ENCODE measurements around the gene TRHDE.

Gene TRHDE

DNA sequence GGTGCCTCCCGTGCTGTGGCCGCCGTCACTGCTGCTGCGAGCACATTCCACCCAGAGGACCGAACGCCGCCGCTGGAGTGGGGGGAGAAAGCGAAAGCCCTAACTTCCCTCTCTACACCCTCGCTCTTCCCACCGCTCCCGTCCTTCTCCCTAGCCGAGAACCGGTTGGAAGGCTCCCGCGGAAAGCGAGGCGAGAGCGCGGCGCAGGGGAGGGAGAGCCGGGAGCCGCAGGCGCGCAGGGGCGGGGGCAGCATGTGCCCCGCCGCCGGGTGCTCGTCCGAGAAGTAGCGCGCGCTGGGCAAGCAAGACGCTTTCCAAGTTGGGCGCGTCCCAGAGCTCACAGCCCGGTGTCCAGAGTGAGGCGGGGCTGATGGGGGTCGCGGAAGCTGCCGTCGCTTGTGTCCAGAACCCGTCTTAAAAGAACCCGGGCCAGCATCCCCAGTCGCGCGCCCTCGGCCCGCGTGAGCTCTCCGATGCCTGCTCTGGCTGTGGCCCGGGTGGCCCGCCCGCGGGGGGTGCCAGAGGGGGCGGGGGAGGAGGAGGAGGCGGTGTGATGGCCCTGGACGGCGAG lies at the start of gene TRHDE:
Gene TRHDE, plus strand, starts transcription at position 280 of the 571 bp plus-strand sequence. Its CDS starts 274 bp downstream, at position 554.
- Histone ChIP-seq H3K9ac (ENCODE audit: low read length) (peak within 1 kb of the TSS; percentile 15), H3K4me3 (ENCODE audit: low read length) (peak within 1 kb of the TSS; percentile 31), H3K9me3 (ENCODE audit: control insufficient read depth, low read length) (no peaks in the 10 kb centered on the region), H3K4me1 (ENCODE audit: control insufficient read depth, insufficient read depth, low read length) (peaks cover 13% of the 10 kb centered on the region), H3K36me3 (ENCODE audit: control insufficient read depth, insufficient read depth, low read length) (no peaks in the 10 kb centered on the region), H3K27me3 (ENCODE audit: control insufficient read depth, insufficient read depth, low read length) (peaks cover 64% of the 10 kb centered on the region)

DNA sequence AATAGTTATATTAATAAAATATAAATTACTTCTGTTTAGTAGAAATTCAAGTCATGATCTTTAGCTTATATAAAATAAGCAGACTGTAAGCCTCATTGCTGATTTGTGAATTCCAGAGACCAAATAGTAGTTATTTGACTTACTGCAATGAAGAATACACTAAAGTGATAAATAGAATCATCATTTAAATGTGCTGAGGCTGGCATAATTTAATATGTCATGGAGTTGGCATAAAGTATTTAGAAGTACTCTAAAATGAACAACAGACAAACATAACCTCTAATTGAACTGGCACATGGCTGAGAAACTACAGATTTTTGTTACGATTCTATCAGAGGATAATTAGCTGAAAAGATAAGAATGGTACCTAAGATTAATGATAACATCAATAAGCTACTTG lies 45.7 kb upstream of the TRHDE start:
- Histone ChIP-seq H3K9me3 (ENCODE audit: control insufficient read depth, low read length) (no peaks in the 10 kb centered on the region), H3K9ac (ENCODE audit: low read length) (no peak overlapping the region), H3K36me3 (ENCODE audit: control insufficient read depth, insufficient read depth, low read length) (no peaks in the 10 kb centered on the region), H3K4me3 (ENCODE audit: low read length) (no peak overlapping the region), H3K4me1 (ENCODE audit: control insufficient read depth, insufficient read depth, low read length) (no peaks in the 10 kb centered on the region), H3K27me3 (ENCODE audit: control insufficient read depth, insufficient read depth, low read length) (no peaks in the 10 kb centered on the region)

DNA sequence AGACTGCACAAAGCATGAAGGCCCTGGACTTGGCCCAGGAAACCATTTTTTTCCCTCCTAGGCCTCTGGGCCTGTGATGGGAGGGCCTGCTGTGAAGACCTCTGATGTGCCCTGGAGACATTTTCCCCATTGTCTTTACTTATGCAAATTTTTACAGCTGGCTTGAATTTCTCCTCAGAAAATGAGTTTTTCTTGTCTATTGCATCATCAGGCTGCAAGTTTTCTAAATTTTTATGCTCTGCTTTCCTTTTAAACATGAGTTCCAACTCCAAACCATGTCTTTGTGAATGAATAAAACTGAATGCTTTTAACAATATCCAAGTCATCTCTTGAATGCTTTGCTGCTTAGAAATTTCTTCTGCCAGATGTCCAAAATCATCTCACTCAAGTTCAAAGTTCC lies 43.7 kb upstream of the TRHDE start:
- Histone ChIP-seq H3K27me3 (ENCODE audit: control insufficient read depth, insufficient read depth, low read length) (no peaks in the 10 kb centered on the region), H3K4me3 (ENCODE audit: low read length) (no peak overlapping the region), H3K4me1 (ENCODE audit: control insufficient read depth, insufficient read depth, low read length) (no peaks in the 10 kb centered on the region), H3K9ac (ENCODE audit: low read length) (no peak overlapping the region), H3K36me3 (ENCODE audit: control insufficient read depth, insufficient read depth, low read length) (no peaks in the 10 kb centered on the region), H3K9me3 (ENCODE audit: control insufficient read depth, low read length) (no peaks in the 10 kb centered on the region)

DNA sequence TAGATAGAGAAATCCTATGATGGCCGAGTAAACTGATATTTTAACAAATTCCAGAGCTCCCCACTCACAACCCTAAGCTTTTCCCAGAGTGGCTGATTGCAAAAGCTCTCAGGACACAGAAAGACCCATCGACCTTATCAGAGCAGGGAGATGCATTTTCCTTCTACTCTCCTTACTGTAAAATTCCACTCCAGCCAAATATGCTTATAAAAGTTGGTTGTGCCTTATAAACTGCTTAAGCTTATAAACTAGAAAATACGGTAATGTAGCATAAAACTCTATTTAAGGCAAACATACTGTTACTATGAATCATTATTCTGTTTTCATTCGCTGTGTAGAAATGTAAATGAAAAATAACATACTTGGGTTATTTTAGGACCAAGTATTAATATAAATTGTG lies 41.6 kb upstream of the TRHDE start:
- no peaks in the 10 kb centered on the region for H3K36me3 ChIP-seq (ENCODE audit: control insufficient read depth, insufficient read depth, low read length)
- no peaks in the 10 kb centered on the region for H3K9me3 ChIP-seq (ENCODE audit: control insufficient read depth, low read length)
- H3K9ac ChIP-seq (ENCODE audit: low read length): no peak overlapping the region
- H3K27me3 ChIP-seq (ENCODE audit: control insufficient read depth, insufficient read depth, low read length): no peaks in the 10 kb centered on the region
- H3K4me3 ChIP-seq (ENCODE audit: low read length): no peak overlapping the region
- H3K4me1 ChIP-seq (ENCODE audit: control insufficient read depth, insufficient read depth, low read length): no peaks in the 10 kb centered on the region

DNA sequence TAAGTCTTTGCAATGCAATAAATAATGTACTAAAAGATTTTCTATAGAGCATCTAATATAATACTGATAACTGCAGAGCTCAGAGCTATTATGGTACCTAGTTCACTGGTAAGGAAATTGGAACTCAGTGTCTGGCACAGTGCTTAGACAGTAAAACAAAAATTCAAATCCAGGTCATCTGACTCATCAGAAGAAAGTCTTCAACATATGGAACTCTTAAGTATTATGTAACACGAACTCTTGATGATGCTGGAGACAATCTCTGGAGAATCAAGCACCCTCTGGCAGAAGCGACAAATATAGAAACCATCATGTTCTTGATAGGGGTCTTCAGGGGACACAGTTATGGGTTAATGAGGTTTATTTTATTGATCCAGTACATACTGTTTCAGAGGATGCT lies 37.3 kb upstream of the TRHDE start:
- no peaks in the 10 kb centered on the region for H3K27me3 ChIP-seq (ENCODE audit: control insufficient read depth, insufficient read depth, low read length)
- H3K4me1 ChIP-seq (ENCODE audit: control insufficient read depth, insufficient read depth, low read length): no peaks in the 10 kb centered on the region
- no peak overlapping the region for H3K9ac ChIP-seq (ENCODE audit: low read length)
- H3K4me3 ChIP-seq (ENCODE audit: low read length): no peak overlapping the region
- no peaks in the 10 kb centered on the region for H3K9me3 ChIP-seq (ENCODE audit: control insufficient read depth, low read length)
- no peaks in the 10 kb centered on the region for H3K36me3 ChIP-seq (ENCODE audit: control insufficient read depth, insufficient read depth, low read length)

DNA sequence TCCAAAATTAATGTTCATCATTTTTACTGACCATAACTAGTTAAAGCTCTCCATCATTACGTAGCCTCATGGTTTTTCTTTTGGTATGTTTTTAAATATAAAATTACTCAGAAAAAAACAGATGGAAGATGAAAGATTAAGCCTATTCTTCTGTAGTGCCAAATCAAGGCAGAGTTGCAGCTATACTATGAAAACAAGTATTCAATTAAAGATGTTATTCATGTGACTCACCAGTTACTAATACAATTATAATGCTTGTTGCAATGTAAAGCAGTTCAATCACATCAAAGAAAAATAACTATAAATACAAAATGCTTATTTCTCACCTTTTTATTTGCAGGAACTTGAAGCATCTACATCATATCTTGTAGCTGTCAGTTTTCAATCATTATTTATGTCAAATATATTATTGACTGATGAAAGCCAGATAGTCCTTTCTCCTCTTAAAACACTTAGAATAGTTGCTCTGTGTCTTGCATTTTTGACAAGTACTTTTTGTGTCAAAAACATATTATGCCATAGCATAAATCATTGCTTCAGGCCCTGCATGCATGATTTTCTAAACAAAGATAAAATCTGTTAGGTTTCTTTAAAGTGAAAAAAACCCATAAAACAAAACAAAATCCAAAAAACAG lies 36.0 kb upstream of the TRHDE start:
- Histone ChIP-seq H3K9me3 (ENCODE audit: control insufficient read depth, low read length) (no peaks in the 10 kb centered on the region), H3K4me1 (ENCODE audit: control insufficient read depth, insufficient read depth, low read length) (no peaks in the 10 kb centered on the region), H3K4me3 (ENCODE audit: low read length) (no peak overlapping the region), H3K27me3 (ENCODE audit: control insufficient read depth, insufficient read depth, low read length) (no peaks in the 10 kb centered on the region), H3K9ac (ENCODE audit: low read length) (no peak overlapping the region), H3K36me3 (ENCODE audit: control insufficient read depth, insufficient read depth, low read length) (no peaks in the 10 kb centered on the region)

DNA sequence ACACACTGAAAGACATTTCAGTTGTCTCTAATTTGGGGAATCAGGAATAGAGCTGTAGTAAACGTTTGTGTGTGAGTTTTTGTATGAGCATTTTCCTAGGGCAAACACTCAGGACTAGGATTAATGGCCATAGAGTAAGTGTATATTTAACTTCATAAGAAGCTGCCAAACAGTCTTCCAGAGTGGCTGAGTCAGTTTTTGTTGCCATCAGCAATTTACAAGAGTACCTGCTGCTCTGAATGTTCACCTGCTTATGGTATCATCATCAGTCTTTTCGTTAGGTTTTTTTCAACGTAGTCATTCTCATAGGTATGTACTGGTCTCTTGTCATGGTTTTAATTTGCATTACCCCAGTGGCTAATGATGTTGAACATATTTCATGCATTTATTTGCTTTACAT lies 30.6 kb upstream of the TRHDE start:
- no peaks in the 10 kb centered on the region for H3K9me3 ChIP-seq (ENCODE audit: control insufficient read depth, low read length)
- H3K4me3 ChIP-seq (ENCODE audit: low read length): no peak overlapping the region
- no peaks in the 10 kb centered on the region for H3K27me3 ChIP-seq (ENCODE audit: control insufficient read depth, insufficient read depth, low read length)
- no peak overlapping the region for H3K9ac ChIP-seq (ENCODE audit: low read length)
- no peaks in the 10 kb centered on the region for H3K36me3 ChIP-seq (ENCODE audit: control insufficient read depth, insufficient read depth, low read length)
- no peaks in the 10 kb centered on the region for H3K4me1 ChIP-seq (ENCODE audit: control insufficient read depth, insufficient read depth, low read length)

DNA sequence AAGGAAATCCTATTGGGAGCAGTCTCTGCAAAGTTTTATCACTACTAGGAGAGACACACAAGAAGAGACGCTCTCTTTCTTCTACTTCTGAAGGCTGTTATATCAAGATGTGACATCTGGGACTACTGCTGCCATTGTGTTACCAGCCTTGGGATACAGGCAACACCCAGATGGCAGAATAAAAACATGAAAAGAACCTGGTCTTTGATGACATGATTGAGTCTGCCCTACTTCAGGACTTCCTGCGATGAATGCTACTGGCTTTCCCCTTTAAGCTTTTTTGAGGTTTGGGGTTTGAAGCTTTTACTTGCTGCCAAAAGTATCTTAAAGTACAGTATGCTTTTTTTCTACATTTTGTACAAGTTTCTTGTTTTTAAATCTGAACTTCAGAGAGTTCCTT lies 29.2 kb upstream of the TRHDE start:
- H3K9me3 ChIP-seq (ENCODE audit: control insufficient read depth, low read length): no peaks in the 10 kb centered on the region
- no peaks in the 10 kb centered on the region for H3K4me1 ChIP-seq (ENCODE audit: control insufficient read depth, insufficient read depth, low read length)
- no peak overlapping the region for H3K9ac ChIP-seq (ENCODE audit: low read length)
- no peaks in the 10 kb centered on the region for H3K27me3 ChIP-seq (ENCODE audit: control insufficient read depth, insufficient read depth, low read length)
- H3K36me3 ChIP-seq (ENCODE audit: control insufficient read depth, insufficient read depth, low read length): no peaks in the 10 kb centered on the region
- H3K4me3 ChIP-seq (ENCODE audit: low read length): no peak overlapping the region

DNA sequence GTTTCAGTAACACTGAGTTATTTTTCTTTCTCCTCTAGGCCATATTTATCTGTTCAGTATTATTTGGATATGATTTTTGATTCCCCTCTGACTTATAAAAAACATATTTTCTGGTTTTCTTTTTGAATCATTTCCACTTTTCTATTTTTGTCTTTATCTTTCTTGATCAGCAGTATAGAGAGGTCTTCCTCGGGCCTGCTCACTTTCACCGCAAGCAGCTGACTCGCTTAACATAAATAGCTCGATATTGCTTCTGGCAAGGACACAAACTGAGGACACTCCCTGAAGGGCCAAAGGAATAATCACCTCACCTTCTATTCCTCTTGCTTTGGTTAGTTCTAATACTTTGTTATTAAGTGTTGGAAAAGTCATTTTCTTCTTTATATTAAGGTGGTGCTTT lies 25.8 kb upstream of the TRHDE start:
- Histone ChIP-seq H3K9ac (ENCODE audit: low read length) (no peak overlapping the region), H3K4me3 (ENCODE audit: low read length) (no peak overlapping the region), H3K36me3 (ENCODE audit: control insufficient read depth, insufficient read depth, low read length) (no peaks in the 10 kb centered on the region), H3K27me3 (ENCODE audit: control insufficient read depth, insufficient read depth, low read length) (no peaks in the 10 kb centered on the region), H3K4me1 (ENCODE audit: control insufficient read depth, insufficient read depth, low read length) (no peaks in the 10 kb centered on the region), H3K9me3 (ENCODE audit: control insufficient read depth, low read length) (no peaks in the 10 kb centered on the region)

- no peak overlapping the region for H3K4me3 ChIP-seq (ENCODE audit: low read length)
- H3K36me3 ChIP-seq (ENCODE audit: control insufficient read depth, insufficient read depth, low read length): no peaks in the 10 kb centered on the region
- H3K4me1 ChIP-seq (ENCODE audit: control insufficient read depth, insufficient read depth, low read length): no peaks in the 10 kb centered on the region
- H3K9me3 ChIP-seq (ENCODE audit: control insufficient read depth, low read length): no peaks in the 10 kb centered on the region
- H3K9ac ChIP-seq (ENCODE audit: low read length): no peak overlapping the region
- H3K27me3 ChIP-seq (ENCODE audit: control insufficient read depth, insufficient read depth, low read length): no peaks in the 10 kb centered on the region
Observed at GRCh38 chr12:72250346-72250745, 21.8 kb upstream of the TRHDE start.

DNA sequence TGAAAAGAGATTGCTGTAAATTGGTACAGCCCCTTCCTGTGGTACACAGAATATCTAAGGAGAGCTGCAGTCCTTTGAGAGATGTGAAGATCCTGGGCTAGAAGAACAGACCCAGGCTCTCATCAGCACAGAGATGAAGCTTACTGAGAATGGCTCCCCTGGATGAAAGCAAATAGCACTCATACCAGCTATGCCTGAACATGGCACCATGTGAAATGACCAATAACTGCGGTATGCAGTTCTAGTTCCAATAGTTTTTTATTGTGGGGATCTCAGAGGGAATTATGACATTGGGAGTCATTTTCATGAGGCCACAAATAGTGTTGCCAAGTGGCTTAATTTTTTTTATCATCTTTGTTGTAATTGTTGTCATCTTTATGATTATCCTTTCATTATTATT lies 15.4 kb upstream of the TRHDE start:
- Histone ChIP-seq H3K4me3 (ENCODE audit: low read length) (no peak overlapping the region), H3K36me3 (ENCODE audit: control insufficient read depth, insufficient read depth, low read length) (no peaks in the 10 kb centered on the region), H3K27me3 (ENCODE audit: control insufficient read depth, insufficient read depth, low read length) (no peaks in the 10 kb centered on the region), H3K9me3 (ENCODE audit: control insufficient read depth, low read length) (no peaks in the 10 kb centered on the region), H3K9ac (ENCODE audit: low read length) (no peak overlapping the region), H3K4me1 (ENCODE audit: control insufficient read depth, insufficient read depth, low read length) (no peaks in the 10 kb centered on the region)

- no peak overlapping the region for H3K4me3 ChIP-seq (ENCODE audit: low read length)
- no peaks in the 10 kb centered on the region for H3K36me3 ChIP-seq (ENCODE audit: control insufficient read depth, insufficient read depth, low read length)
- no peaks in the 10 kb centered on the region for H3K27me3 ChIP-seq (ENCODE audit: control insufficient read depth, insufficient read depth, low read length)
- no peak overlapping the region for H3K9ac ChIP-seq (ENCODE audit: low read length)
- H3K4me1 ChIP-seq (ENCODE audit: control insufficient read depth, insufficient read depth, low read length): no peaks in the 10 kb centered on the region
- no peaks in the 10 kb centered on the region for H3K9me3 ChIP-seq (ENCODE audit: control insufficient read depth, low read length)
Observed at GRCh38 chr12:72261885-72262284, 10.3 kb upstream of the TRHDE start.

Data from mucosa of stomach (tissue), 1 donor.